Measurements from ENCODE around the gene TNKS2. TPM values are rescaled to one million over a fixed set of nuclear protein-coding genes. Genes with fewer than 3 reads are reported as not detected.

The TNKS2 gene
- total RNA-seq, 1 donor from 2014 or later: 36.3 TPM

GRCh38 chr10:91761721-91762120 is 36.5 kb upstream of the TNKS2 start:
- TF ChIP-seq POLR2A (IDR thresholded peaks at IDR 0.05) (no peak), POLR2AphosphoS5 (IDR thresholded peaks at IDR 0.05; ENCODE audit: insufficient read depth in 1 of 2, low read depth in 1 of 2) (no peak), CTCF (IDR thresholded peaks at IDR 0.05) (no peak)
- no peak overlapping the region for H3K27ac ChIP-seq
- H3K27me3 ChIP-seq: no peaks in the 10 kb centered on the region
- no peak overlapping the region for H3K4me3 ChIP-seq
- intact Hi-C loops (cut with DNase I): no loop called here
- H3K36me3 ChIP-seq: no peaks in the 10 kb centered on the region
- H3K9me3 ChIP-seq: no peaks in the 10 kb centered on the region
- DNase-seq (ENCODE audit: extremely low spot score in 2 of 2): no peak
- no peaks in the 10 kb centered on the region for H3K4me1 ChIP-seq

GRCh38 chr10:91762878-91763277 is 35.3 kb upstream of the TNKS2 start:
- Histone ChIP-seq H3K27me3 (no peaks in the 10 kb centered on the region), H3K27ac (no peak overlapping the region), H3K9me3 (no peaks in the 10 kb centered on the region), H3K4me3 (no peak overlapping the region), H3K4me1 (no peaks in the 10 kb centered on the region), H3K36me3 (no peaks in the 10 kb centered on the region)
- TF ChIP-seq POLR2A (IDR thresholded peaks at IDR 0.05) (no peak), POLR2AphosphoS5 (IDR thresholded peaks at IDR 0.05; ENCODE audit: insufficient read depth in 1 of 2, low read depth in 1 of 2) (no peak), CTCF (IDR thresholded peaks at IDR 0.05) (no peak)
- DNase-seq (ENCODE audit: extremely low spot score in 2 of 2): no peak
- intact Hi-C loops (cut with DNase I): no loop called here

DNA sequence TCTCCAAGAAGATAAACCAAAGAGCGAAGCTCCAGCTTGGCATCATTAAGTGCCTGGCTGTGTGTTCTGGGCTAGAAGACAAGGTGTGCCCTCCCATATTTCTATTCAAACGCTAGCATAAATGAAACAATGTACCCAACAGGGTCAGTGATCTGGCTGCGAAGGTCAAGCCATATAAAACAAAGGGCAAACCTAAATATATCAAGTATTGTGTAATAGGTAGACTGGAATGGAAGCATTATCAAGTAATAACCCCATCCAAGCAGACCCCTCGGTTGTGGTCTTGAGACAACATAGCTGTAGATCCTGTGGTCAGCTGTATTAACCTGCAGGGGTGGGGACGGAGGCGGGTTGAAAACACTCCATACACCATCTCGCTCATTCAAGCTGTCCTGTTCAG is 31.6 kb upstream of the TNKS2 start:
- intact Hi-C loops (cut with DNase I): no loop called here
- Histone ChIP-seq H3K27me3 (no peaks in the 10 kb centered on the region), H3K4me1 (no peaks in the 10 kb centered on the region), H3K4me3 (no peak overlapping the region), H3K27ac (no peak overlapping the region), H3K9me3 (no peaks in the 10 kb centered on the region), H3K36me3 (no peaks in the 10 kb centered on the region)
- TF ChIP-seq CTCF (IDR thresholded peaks at IDR 0.05) (no peak), POLR2A (IDR thresholded peaks at IDR 0.05) (no peak), POLR2AphosphoS5 (IDR thresholded peaks at IDR 0.05; ENCODE audit: insufficient read depth in 1 of 2, low read depth in 1 of 2) (no peak)
- no peak for DNase-seq (ENCODE audit: extremely low spot score in 2 of 2)

DNA sequence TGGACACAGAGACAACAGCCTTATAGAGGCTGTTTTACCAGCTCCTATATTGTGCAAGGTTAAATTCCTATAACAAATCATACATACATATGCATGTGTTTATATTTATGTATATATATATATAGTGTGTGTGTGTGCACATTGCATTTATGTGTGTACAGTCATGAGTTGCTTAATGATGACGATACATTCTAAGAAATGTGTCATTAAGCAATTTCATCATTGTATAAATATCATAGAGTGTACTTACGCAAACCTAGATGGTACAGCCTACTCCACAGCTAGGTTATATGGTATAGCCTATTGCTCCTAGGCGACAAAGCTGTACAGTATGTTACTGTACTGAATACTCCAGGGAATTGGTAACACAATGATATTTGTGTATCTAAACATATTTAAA is 30.1 kb upstream of the TNKS2 start:
- Histone ChIP-seq H3K9me3 (no peaks in the 10 kb centered on the region), H3K36me3 (no peaks in the 10 kb centered on the region), H3K4me1 (no peaks in the 10 kb centered on the region), H3K4me3 (no peak overlapping the region), H3K27ac (no peak overlapping the region), H3K27me3 (no peaks in the 10 kb centered on the region)
- no peak for DNase-seq (ENCODE audit: extremely low spot score in 2 of 2)
- intact Hi-C loops (cut with DNase I): no loop called here
- TF ChIP-seq POLR2AphosphoS5 (IDR thresholded peaks at IDR 0.05; ENCODE audit: insufficient read depth in 1 of 2, low read depth in 1 of 2) (no peak), CTCF (IDR thresholded peaks at IDR 0.05) (no peak), POLR2A (IDR thresholded peaks at IDR 0.05) (no peak)

DNA sequence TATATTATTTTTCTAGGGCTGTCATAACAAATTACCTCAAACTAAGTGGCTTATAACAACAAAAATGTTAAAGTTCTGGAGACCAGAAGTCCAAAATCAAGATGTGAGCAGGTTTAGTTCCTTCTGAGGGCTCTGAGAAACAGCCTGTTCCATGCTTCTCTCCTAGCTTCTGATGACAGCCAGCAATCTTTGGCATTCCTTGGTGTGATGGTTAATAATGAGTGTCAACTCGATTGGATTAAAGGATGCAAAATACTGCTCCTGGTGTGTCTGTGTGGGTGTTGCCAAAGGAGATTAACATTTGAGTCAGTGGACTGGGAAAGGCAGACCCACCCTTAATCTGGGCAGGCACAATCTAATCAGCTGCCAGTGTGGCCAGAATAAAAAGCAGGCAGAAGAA is 26.3 kb upstream of the TNKS2 start:
- TF ChIP-seq POLR2AphosphoS5 (IDR thresholded peaks at IDR 0.05; ENCODE audit: insufficient read depth in 1 of 2, low read depth in 1 of 2) (no peak), CTCF (IDR thresholded peaks at IDR 0.05) (no peak), POLR2A (IDR thresholded peaks at IDR 0.05) (no peak)
- Histone ChIP-seq H3K27me3 (no peaks in the 10 kb centered on the region), H3K4me3 (no peak overlapping the region), H3K9me3 (no peaks in the 10 kb centered on the region), H3K27ac (no peak overlapping the region), H3K4me1 (no peaks in the 10 kb centered on the region), H3K36me3 (no peaks in the 10 kb centered on the region)
- intact Hi-C loops (cut with DNase I): no loop called here
- DNase-seq (ENCODE audit: extremely low spot score in 2 of 2): no peak
